ENCODE results near the gene OLFML3. TPM values are rescaled to one million over a fixed set of nuclear protein-coding genes. Genes with fewer than 3 reads are reported as not detected.

Gene OLFML3
- total RNA-seq, 1 experiment from 2014 or later: 171 TPM

- H2BK20ac ChIP-seq (ENCODE audit: low read depth, low read length, poor library complexity, severe bottlenecking): no peak overlapping the region
- DNase-seq: no peak
- no peak overlapping the region for H3K27ac ChIP-seq (ENCODE audit: insufficient read length, low read depth, low read length)
- Mint-ChIP-seq H3K9me3 (no peaks in the 10 kb centered on the region; a peak in 1 of 5 replicates), H3K4me3 (peak overlapping the region; percentile 90 to 91; a peak in 3 of 5 replicates), H3K36me3 (ENCODE audit: insufficient read depth in 1 of 3, low read depth in 3 of 3) (0 out of 7 replicates have a peak, but pooled peaks cover 0 to 3% (median 3%) of the 10 kb centered on the region in 3 experiments), H3K27me3 (ENCODE audit: low read depth) (peaks cover 2% of the 10 kb centered on the region), H3K4me1 (peaks cover 36 to 41% of the 10 kb centered on the region in 2 experiments), H3K27ac (no peak overlapping the region)
- no peak for TF ChIP-seq CTCF (conservative IDR thresholded peaks at IDR 0.05)
- H3K9me3 ChIP-seq (ENCODE audit: control insufficient read depth, low read depth, low read length): no peaks in the 10 kb centered on the region
- no peak overlapping the region for H3K9ac ChIP-seq (ENCODE audit: extremely low read depth, insufficient read length, low read length)
- H3K4ac ChIP-seq (ENCODE audit: low read depth, low read length): no peak overlapping the region
- no peak overlapping the region for H3K56ac ChIP-seq (ENCODE audit: insufficient read length, low read depth, low read length)
- no peak overlapping the region for H3K18ac ChIP-seq (ENCODE audit: insufficient read length, low read depth, low read length)
- H4K20me1 ChIP-seq (ENCODE audit: control insufficient read depth, insufficient read depth, insufficient read length): no peaks in the 10 kb centered on the region
- no peak overlapping the region for H4K8ac ChIP-seq (replicated peaks; ENCODE audit: insufficient read length, low read depth, low read length)
- H3K23ac ChIP-seq (ENCODE audit: insufficient read length, low read depth, low read length): no peak overlapping the region
- no peak overlapping the region for H2AFZ ChIP-seq (ENCODE audit: low read length)
- H2BK12ac ChIP-seq (ENCODE audit: insufficient read length, low read depth, low read length): no peak overlapping the region
- peaks cover 16% of the 10 kb centered on the region for H3K23me2 ChIP-seq (ENCODE audit: insufficient read length, low read depth, low read length, poor library complexity, severe bottlenecking)
- peaks cover 12% of the 10 kb centered on the region; the same call in 1 of the 2 replicates for H3K79me2 ChIP-seq (ENCODE audit: insufficient read depth, low read length)
- H3K4me2 ChIP-seq (ENCODE audit: insufficient read depth, insufficient read length, low read length): no peak overlapping the region
- H3K27me3 ChIP-seq (ENCODE audit: insufficient read depth, low read length): no peaks in the 10 kb centered on the region
- no peak overlapping the region for H4K91ac ChIP-seq (ENCODE audit: insufficient read length, low read depth, low read length)
- H3K14ac ChIP-seq (ENCODE audit: insufficient read depth, low read length): no peak overlapping the region
- no peak overlapping the region for H2BK120ac ChIP-seq (ENCODE audit: low read depth, low read length, poor library complexity, severe bottlenecking)
- H2AK5ac ChIP-seq (ENCODE audit: insufficient read length, low read length): no peak overlapping the region
- H4K5ac ChIP-seq (ENCODE audit: insufficient read length, low read depth, low read length): no peak overlapping the region
- H2BK5ac ChIP-seq (ENCODE audit: insufficient read length, low read length): no peak overlapping the region
- no peak overlapping the region for H2BK15ac ChIP-seq (ENCODE audit: low read depth, low read length)
- H3K79me1 ChIP-seq (ENCODE audit: insufficient read depth, low read depth, low read length, poor library complexity, severe bottlenecking): no peaks in the 10 kb centered on the region
- WGBS (ENCODE audit: extremely low coverage, insufficient read length, low lambda C conversion rate): no CpG with 5 or more reads among the region's 3 CpGs
- no peaks in the 10 kb centered on the region for H3K4me1 ChIP-seq (ENCODE audit: insufficient read depth, low read length)
- no peak overlapping the region for H3T11ph ChIP-seq (ENCODE audit: low read length)
These were observed 47.8 kb upstream of the OLFML3 start for GRCh38 chr1:113931451-113931851.

Measured in H9 (cell line).